ENCODE data around the gene ZFP36L2. TPM values are rescaled to one million over a fixed set of nuclear protein-coding genes. Genes with fewer than 3 reads are reported as not detected.
A peak's percentile ranks its signal among the peaks of the same experiment; 100 is the strongest.

The ZFP36L2 gene
- total and polyA plus RNA-seq, 2 experiments from 2014 or later, result 37.9 to 38.4 TPM

- Histone ChIP-seq H3K36me3 (ENCODE audit: insufficient read depth) (no peaks in the 10 kb centered on the region), H3K4me1 (ENCODE audit: insufficient read depth) (peaks cover 7% of the 10 kb centered on the region; the same call in 1 of the 2 replicates), H3K27ac (ENCODE audit: low read depth) (no peak overlapping the region), H4K20me1 (replicated peaks; ENCODE audit: insufficient read depth) (no peaks in the 10 kb centered on the region), H3K27me3 (ENCODE audit: insufficient read depth) (no peaks in the 10 kb centered on the region), H3K4me2 (no peak overlapping the region; the same call in 1 of the 2 replicates), H3K4me3 (no peak overlapping the region), H2AFZ (no peak overlapping the region), H3K79me2 (replicated peaks; ENCODE audit: insufficient read depth) (no peaks in the 10 kb centered on the region), H3F3A (replicated peaks; ENCODE audit: low read depth) (no peaks in the 10 kb centered on the region), H3K9me2 (ENCODE audit: insufficient read depth) (no peaks in the 10 kb centered on the region)
- Mint-ChIP-seq H3K27me3 (ENCODE audit: insufficient read depth, low read depth, poor library complexity) (peaks cover 18% of the 10 kb centered on the region), H3K4me3 (no peak overlapping the region), H3K9me3 (no peaks in the 10 kb centered on the region), H3K27ac (no peak overlapping the region; the same call in 1 of the 2 replicates), H3K4me1 (peaks cover 25% of the 10 kb centered on the region), H3K36me3 (ENCODE audit: low read depth) (no peaks in the 10 kb centered on the region)
- TF ChIP-seq CTCF (conservative IDR thresholded peaks at IDR 0.05; ENCODE audit: low read depth in 2 of 2) (peak; percentile 40 to 61), JUNB (IDR thresholded peaks at IDR 0.05; ENCODE audit: unreplicated experiment) (no peak), EZH2phosphoT487 (IDR thresholded peaks at IDR 0.05; ENCODE audit: unreplicated experiment) (no peak), ZNF331 (CRISPR knock-in tag; IDR thresholded peaks at IDR 0.05; ENCODE audit: low read depth) (no peak)
- ATAC-seq, result peak; percentile 93
- peak; percentile 77 for DNase-seq (ENCODE audit: low spot score)
Measured at GRCh38 chr2:43207553-43208300, 18.7 kb downstream of the ZFP36L2 start.

GRCh38 chr2:43206602-43207001 is 19.8 kb downstream of the ZFP36L2 start:
- Mint-ChIP-seq H3K4me3 (no peak overlapping the region), H3K9me3 (no peaks in the 10 kb centered on the region), H3K36me3 (ENCODE audit: low read depth) (no peaks in the 10 kb centered on the region), H3K27me3 (ENCODE audit: insufficient read depth, low read depth, poor library complexity) (peaks cover 18% of the 10 kb centered on the region), H3K27ac (no peak overlapping the region; the same call in 1 of the 2 replicates), H3K4me1 (peaks cover 19% of the 10 kb centered on the region)
- Histone ChIP-seq H3F3A (replicated peaks; ENCODE audit: low read depth) (no peaks in the 10 kb centered on the region), H3K79me2 (replicated peaks; ENCODE audit: insufficient read depth) (no peaks in the 10 kb centered on the region), H4K20me1 (replicated peaks; ENCODE audit: insufficient read depth) (no peaks in the 10 kb centered on the region), H3K4me3 (no peak overlapping the region), H2AFZ (no peak overlapping the region), H3K27ac (ENCODE audit: low read depth) (no peak overlapping the region), H3K4me2 (no peak overlapping the region), H3K9me2 (ENCODE audit: insufficient read depth) (no peaks in the 10 kb centered on the region), H3K36me3 (ENCODE audit: insufficient read depth) (no peaks in the 10 kb centered on the region), H3K4me1 (ENCODE audit: insufficient read depth) (peaks cover 7% of the 10 kb centered on the region; the same call in 1 of the 2 replicates), H3K27me3 (ENCODE audit: insufficient read depth) (no peaks in the 10 kb centered on the region)
- ATAC-seq, result no peak
- no peak for DNase-seq (ENCODE audit: low spot score)
- no peak for TF ChIP-seq ETS1 (IDR thresholded peaks at IDR 0.05)
- TF ChIP-seq CTCF (conservative IDR thresholded peaks at IDR 0.05; ENCODE audit: low read depth in 2 of 2), result no peak
- TF ChIP-seq NANOG (IDR thresholded peaks at IDR 0.05; ENCODE audit: borderline replicate concordance), result no peak
- TF ChIP-seq ZNF114 (CRISPR knock-in tag; IDR thresholded peaks at IDR 0.05), result no peak
- TF ChIP-seq ZNF462 (CRISPR knock-in tag; IDR thresholded peaks at IDR 0.05), result no peak
- no peak for TF ChIP-seq STAT1 (IDR thresholded peaks at IDR 0.05; ENCODE audit: unreplicated experiment)

All from GM23338 (cell line).